ENCODE data around the gene TBC1D7. TPM values are rescaled to one million over a fixed set of nuclear protein-coding genes. Genes with fewer than 3 reads are reported as not detected.

TBC1D7 gene
- total RNA-seq, result 35.4 TPM in 2 replicates
- long read RNA-seq, transcript TBC1D7-205 (7 exons, 1,084 nt), result minor isoform, 5 of 80 reads
- long read RNA-seq, transcript TBC1D7-204 (8 exons, 1,276 nt), result minor isoform, 6 of 80 reads
- long read RNA-seq, transcript TBC1D7-202 (8 exons, 1,116 nt), result major isoform, 10 of 80 reads
- long read RNA-seq, partial matches to known transcripts, result 18 of 80 reads
- long read RNA-seq, other reads (novel, unspliced or antisense), result 41 of 80 reads

GRCh38 chr6:13328076-13328874, at the start of gene TBC1D7:
TSS of gene TBC1D7 (minus strand) at chr6:13328537. CDS start at chr6:13326898, 1,639 bp downstream.
- peaks cover 2% of the 10 kb centered on the region for H3K36me3 Mint-ChIP-seq (ENCODE audit: low read depth)
- DNase-seq (ENCODE audit: low read depth, low spot score), result peak; percentile 89
- no peaks in the 10 kb centered on the region for H3K27me3 Mint-ChIP-seq (ENCODE audit: low read depth)
- peak within 1 kb of the TSS; percentile 95 for H3K27ac Mint-ChIP-seq (ENCODE audit: unreplicated experiment)
- peaks cover 28% of the 10 kb centered on the region for H3K4me1 Mint-ChIP-seq
- H3K9me3 Mint-ChIP-seq, result no peaks in the 10 kb centered on the region
- TF ChIP-seq, protein P1, sequence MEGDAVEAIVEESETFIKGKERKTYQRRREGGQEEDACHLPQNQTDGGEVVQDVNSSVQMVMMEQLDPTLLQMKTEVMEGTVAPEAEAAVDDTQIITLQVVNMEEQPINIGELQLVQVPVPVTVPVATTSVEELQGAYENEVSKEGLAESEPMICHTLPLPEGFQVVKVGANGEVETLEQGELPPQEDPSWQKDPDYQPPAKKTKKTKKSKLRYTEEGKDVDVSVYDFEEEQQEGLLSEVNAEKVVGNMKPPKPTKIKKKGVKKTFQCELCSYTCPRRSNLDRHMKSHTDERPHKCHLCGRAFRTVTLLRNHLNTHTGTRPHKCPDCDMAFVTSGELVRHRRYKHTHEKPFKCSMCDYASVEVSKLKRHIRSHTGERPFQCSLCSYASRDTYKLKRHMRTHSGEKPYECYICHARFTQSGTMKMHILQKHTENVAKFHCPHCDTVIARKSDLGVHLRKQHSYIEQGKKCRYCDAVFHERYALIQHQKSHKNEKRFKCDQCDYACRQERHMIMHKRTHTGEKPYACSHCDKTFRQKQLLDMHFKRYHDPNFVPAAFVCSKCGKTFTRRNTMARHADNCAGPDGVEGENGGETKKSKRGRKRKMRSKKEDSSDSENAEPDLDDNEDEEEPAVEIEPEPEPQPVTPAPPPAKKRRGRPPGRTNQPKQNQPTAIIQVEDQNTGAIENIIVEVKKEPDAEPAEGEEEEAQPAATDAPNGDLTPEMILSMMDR (conservative IDR thresholded peaks at IDR 0.05), result peak; percentile 43
- H3K4me3 Mint-ChIP-seq, result peak within 1 kb of the TSS; percentile 98

DNA sequence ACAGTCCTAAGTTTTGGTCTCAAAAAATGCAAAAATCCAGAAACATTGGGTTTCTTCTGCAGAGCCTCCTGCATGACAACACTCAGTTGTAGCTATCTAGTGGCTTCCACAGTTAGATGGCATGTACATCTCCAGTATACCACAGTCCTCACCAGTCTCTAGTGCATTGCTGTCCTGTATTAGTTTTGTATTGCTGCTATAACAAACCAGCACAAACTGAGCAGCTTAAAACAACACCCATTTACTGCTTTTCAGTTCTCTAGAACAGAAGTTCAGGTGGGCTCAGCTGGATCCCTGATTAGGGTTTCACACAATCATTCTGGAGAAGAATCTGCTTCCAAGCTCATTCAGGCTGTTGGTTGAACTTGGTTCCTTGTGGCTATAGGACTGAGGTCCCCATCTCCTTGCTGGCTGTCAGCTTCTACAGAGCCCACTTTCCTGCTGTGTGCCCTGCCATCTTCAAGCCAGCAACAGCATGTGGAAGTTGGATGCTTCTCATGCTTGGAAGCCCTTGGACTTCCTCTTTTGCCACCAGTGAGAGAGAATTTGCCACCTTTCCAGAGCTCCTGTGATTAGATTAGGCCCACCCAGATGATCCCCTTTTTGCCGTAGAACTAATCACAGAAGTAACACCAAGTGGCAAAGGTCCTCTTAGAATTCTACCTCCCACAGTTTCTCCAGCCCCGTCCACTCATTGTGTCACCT, 48.9 kb upstream of the TBC1D7 start:
- Mint-ChIP-seq H3K4me3 (no peak overlapping the region), H3K36me3 (ENCODE audit: low read depth) (no peaks in the 10 kb centered on the region), H3K27ac (ENCODE audit: unreplicated experiment) (no peak overlapping the region), H3K27me3 (ENCODE audit: low read depth) (no peaks in the 10 kb centered on the region), H3K4me1 (peaks cover 6% of the 10 kb centered on the region), H3K9me3 (no peaks in the 10 kb centered on the region)
- DNase-seq (ENCODE audit: low read depth, low spot score), result no peak
- TF ChIP-seq, protein P1 (conservative IDR thresholded peaks at IDR 0.05), result no peak

DNA sequence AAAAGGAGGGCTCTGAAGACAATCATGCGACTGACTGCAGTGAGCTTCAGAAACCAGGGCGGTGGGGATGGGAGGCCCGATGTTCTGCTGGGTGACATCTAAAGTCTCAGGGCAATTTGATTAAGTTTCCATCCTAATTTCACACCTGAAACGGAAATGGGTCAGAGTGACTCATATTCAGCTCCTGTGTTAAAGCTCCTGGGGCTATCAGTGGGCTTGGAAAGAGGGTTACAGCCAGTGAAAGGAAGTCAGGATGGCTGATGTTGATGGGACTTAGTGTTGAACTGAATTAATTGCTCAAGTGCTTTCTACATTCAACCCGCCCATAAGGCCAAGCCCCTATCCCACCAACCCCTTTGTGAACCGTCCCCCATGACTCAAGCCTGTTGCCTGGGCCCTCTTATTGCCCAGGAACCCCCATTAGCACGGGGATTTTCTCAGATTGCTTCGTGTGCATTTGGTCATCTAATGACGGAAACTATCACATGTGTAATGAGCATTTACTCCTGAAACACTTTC, 47.1 kb upstream of the TBC1D7 start:
- Mint-ChIP-seq H3K4me3 (no peak overlapping the region), H3K36me3 (ENCODE audit: low read depth) (no peaks in the 10 kb centered on the region), H3K9me3 (no peaks in the 10 kb centered on the region), H3K27me3 (ENCODE audit: low read depth) (no peaks in the 10 kb centered on the region), H3K4me1 (peaks cover 19% of the 10 kb centered on the region), H3K27ac (ENCODE audit: unreplicated experiment) (no peak overlapping the region)
- TF ChIP-seq, protein P1 (conservative IDR thresholded peaks at IDR 0.05), result no peak
- no peak for DNase-seq (ENCODE audit: low read depth, low spot score)

GRCh38 chr6:13373919-13374318, 45.6 kb upstream of the TBC1D7 start:
- H3K9me3 Mint-ChIP-seq, result no peaks in the 10 kb centered on the region
- TF ChIP-seq, protein P1 (conservative IDR thresholded peaks at IDR 0.05), result no peak
- DNase-seq (ENCODE audit: low read depth, low spot score), result no peak
- no peaks in the 10 kb centered on the region for H3K27me3 Mint-ChIP-seq (ENCODE audit: low read depth)
- H3K4me1 Mint-ChIP-seq, result peaks cover 19% of the 10 kb centered on the region
- H3K27ac Mint-ChIP-seq (ENCODE audit: unreplicated experiment), result no peak overlapping the region
- H3K4me3 Mint-ChIP-seq, result no peak overlapping the region
- no peaks in the 10 kb centered on the region for H3K36me3 Mint-ChIP-seq (ENCODE audit: low read depth)

GRCh38 chr6:13373488-13373886, 45.1 kb upstream of the TBC1D7 start:
- Mint-ChIP-seq H3K4me3 (no peak overlapping the region), H3K36me3 (ENCODE audit: low read depth) (no peaks in the 10 kb centered on the region), H3K27me3 (ENCODE audit: low read depth) (no peaks in the 10 kb centered on the region), H3K4me1 (peaks cover 19% of the 10 kb centered on the region), H3K27ac (ENCODE audit: unreplicated experiment) (no peak overlapping the region), H3K9me3 (no peaks in the 10 kb centered on the region)
- TF ChIP-seq, protein P1 (conservative IDR thresholded peaks at IDR 0.05), result no peak
- DNase-seq (ENCODE audit: low read depth, low spot score), result no peak

Measured in neural crest cell (in vitro differentiated cells).